Measurements from ENCODE around the gene EML6. TPM values are rescaled to one million over a fixed set of nuclear protein-coding genes. Genes with fewer than 3 reads are reported as not detected.

The EML6 gene
- polyA plus RNA-seq, 1 donor (not counting 4 experiments of a cell fraction or from before 2014, with no cell fraction given), result 0.96 TPM

- FAIRE-seq, result no peak
- no peak for DNase-seq (ENCODE audit: low read depth, low spot score)
Observed at GRCh38 chr2:54813584-54813983, 90.1 kb downstream of the EML6 start.

GRCh38 chr2:54814389-54815147, 91.1 kb downstream of the EML6 start:
- Histone ChIP-seq H3K27ac (ENCODE audit: control insufficient read depth, insufficient read depth, low read length) (peak overlapping the region; percentile 80), H4K20me1 (ENCODE audit: control insufficient read depth, extremely low read depth, insufficient read depth, low read length) (no peaks in the 10 kb centered on the region), H3K9me3 (ENCODE audit: control insufficient read depth, low read depth, low read length) (no peaks in the 10 kb centered on the region), H3K9me1 (ENCODE audit: control insufficient read depth, extremely low read depth, insufficient read depth, low read length) (no peaks in the 10 kb centered on the region), H3K79me2 (ENCODE audit: control insufficient read depth, insufficient read depth, low read length) (no peaks in the 10 kb centered on the region), H3K27me3 (ENCODE audit: control insufficient read depth, extremely low read depth, insufficient read depth, low read length) (no peaks in the 10 kb centered on the region), H3K4me1 (ENCODE audit: control insufficient read depth, extremely low read depth, insufficient read depth, low read length) (peaks cover 40% of the 10 kb centered on the region), H3K9ac (ENCODE audit: control insufficient read depth, extremely low read depth, insufficient read depth, low read length) (peak overlapping the region; percentile 65), H2AFZ (ENCODE audit: control insufficient read depth, low read length) (peak overlapping the region; percentile 88), H3K4me3 (ENCODE audit: control insufficient read depth in 2 of 3, extremely low read depth in 1 of 3, insufficient read depth in 2 of 3, low read depth in 1 of 3, low read length in 3 of 3) (peak overlapping the region; percentile 0 to 65 (median 42)), H3K36me3 (ENCODE audit: control insufficient read depth in 2 of 2, extremely low read depth in 1 of 2, insufficient read depth in 2 of 2, low read length in 2 of 2) (no peaks in the 10 kb centered on the region), H3K4me2 (ENCODE audit: control insufficient read depth, extremely low read depth, insufficient read depth, low read depth, low read length) (peak overlapping the region; percentile 91)
- TF ChIP-seq CTCF (optimal IDR thresholded peaks at IDR 0.05 in 1 of 3, IDR thresholded peaks at IDR 0.05 in 1 of 3, conservative IDR thresholded peaks at IDR 0.05 in 1 of 3; ENCODE audit: extremely low read depth in 1 of 3, insufficient read depth in 2 of 3, low read length in 3 of 3) (no peak), EZH2 (IDR thresholded peaks at IDR 0.05; ENCODE audit: low read length) (no peak)
- dilution Hi-C loops (cut with MboI; ENCODE audit: extremely low pct_ligation_motif_present, low sequenced_read_pairs), result no loop called here
- DNase-seq (ENCODE audit: low read depth, low spot score), result no peak
- FAIRE-seq, result no peak

More at GRCh38 chr2:54813584-54813983, 90.1 kb downstream of the EML6 start:
- dilution Hi-C loops (cut with MboI; ENCODE audit: extremely low pct_ligation_motif_present, low sequenced_read_pairs), result no loop called here
- peak overlapping the region; percentile 88 for H2AFZ ChIP-seq (ENCODE audit: control insufficient read depth, low read length)
- H3K27me3 ChIP-seq (ENCODE audit: control insufficient read depth, extremely low read depth, insufficient read depth, low read length), result no peaks in the 10 kb centered on the region
- H3K4me2 ChIP-seq (ENCODE audit: control insufficient read depth, extremely low read depth, insufficient read depth, low read depth, low read length), result peak overlapping the region; percentile 91
- no peaks in the 10 kb centered on the region for H3K79me2 ChIP-seq (ENCODE audit: control insufficient read depth, insufficient read depth, low read length)
- H4K20me1 ChIP-seq (ENCODE audit: control insufficient read depth, extremely low read depth, insufficient read depth, low read length), result no peaks in the 10 kb centered on the region
- H3K4me1 ChIP-seq (ENCODE audit: control insufficient read depth, extremely low read depth, insufficient read depth, low read length), result peaks cover 44% of the 10 kb centered on the region
- TF ChIP-seq CTCF (optimal IDR thresholded peaks at IDR 0.05 in 1 of 3, IDR thresholded peaks at IDR 0.05 in 1 of 3, conservative IDR thresholded peaks at IDR 0.05 in 1 of 3; ENCODE audit: extremely low read depth in 1 of 3, insufficient read depth in 2 of 3, low read length in 3 of 3) (no peak), EZH2 (IDR thresholded peaks at IDR 0.05; ENCODE audit: low read length) (no peak)
- no peaks in the 10 kb centered on the region for H3K36me3 ChIP-seq (ENCODE audit: control insufficient read depth in 2 of 2, extremely low read depth in 1 of 2, insufficient read depth in 2 of 2, low read length in 2 of 2)
- no peaks in the 10 kb centered on the region for H3K9me3 ChIP-seq (ENCODE audit: control insufficient read depth, low read depth, low read length)
- peak overlapping the region in 2 of 3 experiments; percentile 34 to 65 for H3K4me3 ChIP-seq (ENCODE audit: control insufficient read depth in 2 of 3, extremely low read depth in 1 of 3, insufficient read depth in 2 of 3, low read depth in 1 of 3, low read length in 3 of 3)
- no peak overlapping the region for H3K9ac ChIP-seq (ENCODE audit: control insufficient read depth, extremely low read depth, insufficient read depth, low read length)
- H3K9me1 ChIP-seq (ENCODE audit: control insufficient read depth, extremely low read depth, insufficient read depth, low read length), result no peaks in the 10 kb centered on the region
- H3K27ac ChIP-seq (ENCODE audit: control insufficient read depth, insufficient read depth, low read length), result peak overlapping the region; percentile 80

Data from keratinocyte (primary cell).